Activated CD4-positive, CD25-positive, alpha-beta regulatory T cell treated with anti-CD3 and anti-CD28 coated beads, Interleukin-2, amount 50 U/mL, for 24 hours (primary cell): Measurements from ENCODE around the gene RUNX2.

Experiments
- ATAC-seq, 2 donors: fragments of 150-1000 bp; cut with Tn5 transposase; one replicate each; pipeline ENCODE4 v1.10.0; 2021; ENCODE audit warnings: mild to moderate bottlenecking in 1 of 2, moderate library complexity in 1 of 2

RUNX2 gene

GRCh38 chr6:45563041-45563440 is 234.9 kb downstream of the RUNX2 start:
- ATAC-seq, result no peak

DNA sequence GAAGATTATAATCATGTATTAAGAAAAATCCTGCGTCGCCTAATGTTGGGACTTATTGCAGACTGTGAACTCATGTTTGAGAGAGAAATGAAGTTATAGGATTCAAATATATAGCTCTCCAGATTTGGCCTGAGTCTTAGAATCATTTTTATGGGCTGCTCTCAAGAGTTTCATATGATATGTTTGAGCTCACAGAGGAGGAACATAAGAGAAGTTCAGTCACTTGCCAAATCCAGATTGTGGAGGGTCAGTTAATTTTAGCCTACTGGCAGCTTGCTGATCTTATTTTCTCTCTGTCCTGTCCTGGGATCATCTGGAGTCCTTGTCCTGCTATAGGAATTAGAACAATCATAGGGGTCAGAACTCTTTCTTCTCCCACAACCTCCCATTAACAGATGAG is 235.7 kb downstream of the RUNX2 start:
- no peak for ATAC-seq

DNA sequence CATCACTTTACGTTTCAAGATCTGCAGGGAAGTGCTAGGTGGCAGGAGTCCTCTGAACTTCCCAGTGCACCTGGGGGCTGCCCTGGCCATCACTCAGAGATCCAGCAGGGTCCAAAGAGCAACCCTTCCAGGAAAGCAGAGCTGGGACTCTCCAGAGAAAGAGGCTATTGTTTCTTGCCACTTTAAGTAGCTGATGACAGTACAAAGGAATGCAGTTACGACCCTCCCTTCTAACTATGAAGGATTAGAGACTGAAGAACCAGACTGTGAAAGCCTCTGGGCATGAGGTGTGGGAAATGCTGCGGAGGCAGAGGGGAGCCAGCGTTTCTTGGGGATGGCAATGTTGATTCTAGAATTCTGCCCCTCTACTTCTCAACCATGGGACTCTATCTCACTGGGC is 238.8 kb downstream of the RUNX2 start:
- no peak for ATAC-seq

GRCh38 chr6:45567879-45568278 is 239.7 kb downstream of the RUNX2 start:
- ATAC-seq, result no peak

DNA sequence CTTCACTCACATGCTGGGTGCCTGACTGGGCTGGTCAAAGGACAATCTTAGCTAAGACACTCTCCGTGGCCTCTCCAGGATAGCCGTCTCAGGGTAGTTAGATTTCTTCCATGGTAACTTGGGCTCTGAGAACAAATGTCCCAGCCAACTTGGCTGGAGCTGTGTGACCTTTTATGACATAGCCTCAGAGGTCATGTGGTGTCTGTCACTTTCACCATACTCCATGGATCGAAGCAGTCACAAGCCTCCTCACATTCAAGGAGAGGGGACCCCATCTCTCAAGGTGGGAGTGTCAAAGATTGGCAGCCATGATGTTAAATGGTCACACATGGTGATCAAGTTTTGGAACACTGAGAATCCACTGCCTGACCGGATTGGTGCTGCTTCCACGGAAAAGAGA is 240.5 kb downstream of the RUNX2 start:
- ATAC-seq, result no peak

- no peak for ATAC-seq
Observed at GRCh38 chr6:45569210-45569945, 241.2 kb downstream of the RUNX2 start.

DNA sequence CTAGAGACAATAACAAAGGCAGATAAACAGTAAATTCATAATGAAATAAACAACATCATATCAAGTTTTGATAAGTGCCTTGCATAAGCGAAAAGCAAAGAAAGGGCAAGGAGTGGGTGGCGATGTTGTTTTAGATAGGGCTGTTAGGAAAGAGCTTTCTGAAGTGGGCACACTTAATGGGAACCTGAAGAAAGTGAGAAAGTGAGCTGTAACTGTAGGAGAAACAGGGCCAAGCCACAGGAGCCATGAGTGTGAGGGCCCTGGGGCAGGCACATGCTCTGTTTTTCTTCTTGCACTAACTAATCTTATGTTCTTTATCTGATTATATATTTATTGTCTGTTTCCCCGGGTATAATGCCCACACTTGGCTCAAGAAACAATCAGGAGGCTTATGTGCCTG is 243.0 kb downstream of the RUNX2 start:
- no peak for ATAC-seq

GRCh38 chr6:45572833-45573232 is 244.7 kb downstream of the RUNX2 start:
- ATAC-seq, result no peak

DNA sequence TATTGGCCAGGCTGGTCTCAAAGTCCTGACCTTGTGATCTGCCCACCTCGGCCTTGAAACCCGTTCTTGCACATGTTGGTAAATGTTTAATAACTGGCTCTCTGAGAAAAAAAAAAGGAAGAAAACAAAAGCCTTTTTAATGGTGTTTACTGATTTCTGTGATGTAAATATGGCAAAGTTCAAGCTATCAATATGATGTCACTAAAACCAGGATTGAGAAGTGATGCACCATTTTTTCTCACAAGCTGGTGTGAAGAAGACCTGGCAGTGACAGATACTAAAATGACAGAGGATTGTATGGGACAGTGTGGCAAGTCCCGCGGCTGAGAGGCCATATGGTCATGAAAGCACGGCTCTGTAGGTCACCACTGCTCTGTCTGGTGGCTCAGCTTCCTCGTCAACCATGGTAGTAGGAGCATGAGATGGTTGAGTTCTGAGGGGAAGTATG is 245.9 kb downstream of the RUNX2 start:
- ATAC-seq, result no peak

DNA sequence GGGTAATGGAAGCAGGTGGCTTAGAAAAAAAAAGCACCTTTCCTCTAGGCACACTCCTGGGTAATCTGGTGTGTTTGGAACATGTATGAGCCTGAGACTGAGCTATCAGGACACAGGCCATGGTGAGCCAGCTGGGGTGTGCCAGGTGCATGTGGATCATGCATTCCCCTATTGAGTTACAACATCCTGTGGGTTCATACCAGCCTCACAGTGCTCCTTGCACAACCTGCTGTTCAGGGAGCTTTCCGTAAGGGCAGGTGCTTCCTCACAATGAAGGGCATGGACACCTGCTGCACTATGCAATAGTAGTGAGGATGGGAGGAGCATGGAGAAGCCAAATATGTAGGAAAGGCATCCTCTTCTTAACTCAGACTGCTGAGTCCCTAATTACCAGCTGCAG is 246.8 kb downstream of the RUNX2 start:
- no peak for ATAC-seq

GRCh38 chr6:45576648-45577624 is 248.8 kb downstream of the RUNX2 start:
- no peak for ATAC-seq

DNA sequence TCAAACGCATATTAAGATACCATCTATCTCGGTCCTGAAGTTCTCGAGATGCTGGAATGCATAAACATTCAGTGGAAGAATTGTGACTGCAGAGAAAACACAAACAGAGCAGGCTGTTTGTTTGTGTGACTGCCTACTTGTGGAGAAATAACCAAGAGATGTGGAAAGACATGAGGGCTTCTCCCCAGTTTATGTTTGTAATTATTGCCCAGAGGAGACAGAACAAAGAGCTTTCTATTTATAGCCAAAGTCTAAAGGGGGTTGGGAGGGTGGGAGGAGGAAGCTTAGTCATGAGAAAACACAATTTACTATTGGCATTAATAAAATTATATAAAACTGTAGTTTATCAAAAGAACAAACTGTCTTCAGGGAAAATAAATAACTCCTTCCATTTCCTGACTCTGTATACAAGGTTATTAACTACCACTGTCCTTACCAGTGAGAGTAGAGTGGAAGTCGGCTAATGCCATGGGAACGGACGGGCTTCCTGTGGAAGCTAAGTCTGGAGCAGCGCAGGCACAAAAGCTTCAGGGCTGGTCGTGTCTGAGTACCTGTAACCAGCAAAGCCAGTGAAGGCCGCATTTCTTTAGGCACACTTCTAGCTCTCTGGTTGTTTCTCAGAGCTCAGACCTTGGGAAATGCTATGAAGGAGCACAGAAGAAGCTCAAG is 249.8 kb downstream of the RUNX2 start:
- ATAC-seq, result no peak

GRCh38 chr6:45584127-45584526 is 256.0 kb downstream of the RUNX2 start:
- ATAC-seq, result peak in 1 of 2 donors; percentile 14

- ATAC-seq, result peak; percentile 39 to 42
Observed at GRCh38 chr6:45586216-45587171, 258.4 kb downstream of the RUNX2 start.

DNA sequence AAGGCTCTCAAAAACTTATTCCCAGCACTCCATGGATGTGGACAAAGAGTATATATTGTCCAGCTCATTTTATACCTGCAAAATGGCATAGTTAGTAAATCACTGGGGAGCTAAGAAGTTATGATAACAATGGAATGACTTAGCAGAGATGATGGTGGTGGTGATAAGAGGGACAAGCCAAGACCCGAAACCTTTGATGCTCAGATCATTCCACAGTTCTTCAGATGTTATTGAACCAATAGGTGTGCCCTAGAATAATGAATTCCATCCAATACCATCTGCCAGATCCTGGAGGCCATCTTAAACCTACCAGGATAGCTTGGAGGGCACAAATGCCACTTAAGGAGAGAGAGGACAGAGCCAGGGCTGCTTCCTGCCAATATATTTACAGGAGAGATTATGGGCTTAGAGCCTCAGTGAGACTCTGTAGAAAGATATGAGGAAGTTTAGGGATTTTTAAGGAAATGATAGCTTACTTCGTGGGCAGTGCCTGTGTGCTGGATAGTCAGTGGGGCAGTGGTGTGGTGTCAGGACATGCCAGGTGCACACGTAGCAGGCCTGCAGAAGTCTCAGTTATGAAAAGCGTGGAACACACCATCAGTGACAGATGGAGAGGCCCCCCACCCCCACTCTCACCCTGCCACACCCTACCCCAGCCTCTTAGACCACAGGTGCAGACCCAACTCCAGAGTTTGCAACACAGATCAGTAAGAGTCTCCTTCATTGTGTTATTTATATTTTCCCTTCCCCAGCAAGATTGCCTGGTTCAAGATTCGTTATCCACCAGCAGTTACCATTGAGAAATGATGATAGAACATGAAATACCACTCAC is 259.3 kb downstream of the RUNX2 start:
- no peak for ATAC-seq

GRCh38 chr6:45589367-45589766 is 261.2 kb downstream of the RUNX2 start:
- no peak for ATAC-seq

- peak; percentile 69 to 75 for ATAC-seq
Observed at GRCh38 chr6:45590226-45590625, 262.1 kb downstream of the RUNX2 start.

GRCh38 chr6:45590696-45591184 is 262.6 kb downstream of the RUNX2 start:
- ATAC-seq, result no peak

DNA sequence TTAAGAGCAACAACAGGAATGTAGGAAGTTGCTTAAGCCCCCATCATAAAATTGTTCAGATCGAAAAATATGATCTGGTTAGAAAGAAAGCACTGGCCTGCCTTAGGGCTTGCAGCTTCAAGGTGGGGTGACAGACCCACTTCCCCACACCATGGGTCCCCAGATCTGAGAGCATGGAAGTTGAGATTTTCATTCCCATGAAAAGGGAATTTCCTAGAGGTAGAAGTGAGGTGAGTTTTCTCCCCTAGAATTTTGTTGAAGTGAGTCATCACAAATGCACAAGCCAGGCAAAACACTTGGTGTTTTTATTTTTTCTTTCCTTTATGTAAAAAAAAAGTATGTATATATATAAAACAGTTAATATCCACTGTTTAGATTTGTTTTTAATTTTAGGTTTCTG is 263.2 kb downstream of the RUNX2 start:
- no peak for ATAC-seq

- ATAC-seq, result no peak
Observed at GRCh38 chr6:45591890-45592289, 263.8 kb downstream of the RUNX2 start.

DNA sequence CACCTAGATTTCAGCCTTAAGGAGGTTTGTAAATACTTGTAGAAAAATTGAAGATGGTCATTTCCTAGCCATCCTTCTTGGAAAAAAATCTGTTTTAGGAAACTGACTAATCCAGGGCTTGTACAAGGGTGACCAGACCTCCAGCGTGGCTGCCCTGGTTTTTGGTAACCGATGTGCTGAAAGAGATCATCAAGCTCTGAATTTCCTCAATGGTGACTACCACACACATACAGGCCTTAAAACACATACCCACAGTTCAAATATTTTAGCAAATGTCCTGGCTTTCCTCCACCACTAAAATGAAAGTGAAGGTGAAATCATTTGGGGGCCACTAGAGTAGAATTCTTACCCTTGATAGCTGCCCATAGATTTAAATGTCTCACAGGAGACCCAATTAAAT is 264.9 kb downstream of the RUNX2 start:
- ATAC-seq, result no peak
